SK-MEL-5 (cell line): ENCODE measurements around the gene TFF1. TPM values are rescaled to one million over a fixed set of nuclear protein-coding genes. Genes with fewer than 3 reads are reported as not detected.

Experiments used
- DNase-seq: peaks from one replicate; pipeline ENCODE4 v3.0.0-alpha.2; 2016; ENCODE audit warnings: low read depth, low spot score
- in situ Hi-C: cut with HindIII; loops from 2 replicates; pipeline ENCODE4 v1.10.0; 2016; ENCODE audit warnings: low sequenced_read_pairs, high pct_unique_total_duplicates, low pct_unique_long_range_greater_than_20kb
- total RNA-seq: library from RNA; depleted of rRNA; stranded (reverse); fragments of >200 nt; shearing (Covaris generic); gene quantifications from 2 replicates; pipeline ENCODE4 v1.2.3, GENCODE V29; 2014

Gene TFF1
- total RNA-seq, 1 experiment from 2014 or later, result not detected

- in situ Hi-C loops, result no loop called here
- no peak for DNase-seq
Observed at GRCh38 chr21:42353623-42354022, 12.7 kb downstream of the TFF1 start.

GRCh38 chr21:42352441-42353095, 13.8 kb downstream of the TFF1 start:
- in situ Hi-C loops, result no loop called here
- no peak for DNase-seq

- in situ Hi-C loops, result no loop called here
- no peak for DNase-seq
Observed at GRCh38 chr21:42351626-42352440, 14.5 kb downstream of the TFF1 start.

GRCh38 chr21:42350927-42351426, 15.4 kb downstream of the TFF1 start, which contains the start of gene TFF2:
TSS of gene TFF2 (minus strand) at chr21:42350994. CDS start at chr21:42350957, 37 bp downstream.
- in situ Hi-C loops, result no loop called here
- DNase-seq, result no peak

- in situ Hi-C loops, result no loop called here
- no peak for DNase-seq
Observed at GRCh38 chr21:42350318-42350910, 15.9 kb downstream of the TFF1 start.

GRCh38 chr21:42349420-42350317, 16.7 kb downstream of the TFF1 start:
- in situ Hi-C loops, result no loop called here
- no peak for DNase-seq

GRCh38 chr21:42348762-42349161, 17.6 kb downstream of the TFF1 start:
- in situ Hi-C loops, result no loop called here
- DNase-seq, result no peak

- in situ Hi-C loops, result no loop called here
- no peak for DNase-seq
Observed at GRCh38 chr21:42347601-42348327, 18.6 kb downstream of the TFF1 start.

- no peak for DNase-seq
- in situ Hi-C loops, result no loop called here
Observed at GRCh38 chr21:42346866-42347600, 19.3 kb downstream of the TFF1 start.

- in situ Hi-C loops, result no loop called here
Observed at GRCh38 chr21:42346441-42346840, 19.9 kb downstream of the TFF1 start.

GRCh38 chr21:42344631-42345030, 21.7 kb downstream of the TFF1 start:
- in situ Hi-C loops, result no loop called here
- DNase-seq, result peak; percentile 37

More at GRCh38 chr21:42346441-42346840, 19.9 kb downstream of the TFF1 start:
- DNase-seq, result no peak

- in situ Hi-C loops, result no loop called here
- DNase-seq, result no peak
Observed at GRCh38 chr21:42343963-42344510, 22.3 kb downstream of the TFF1 start.

- in situ Hi-C loops, result no loop called here
- no peak for DNase-seq
Observed at GRCh38 chr21:42343556-42343955, 22.8 kb downstream of the TFF1 start.

- in situ Hi-C loops, result no loop called here
Observed at GRCh38 chr21:42343101-42343500, 23.2 kb downstream of the TFF1 start.

GRCh38 chr21:42341776-42342542, 24.4 kb downstream of the TFF1 start:
- in situ Hi-C loops, result no loop called here

More at GRCh38 chr21:42343101-42343500, 23.2 kb downstream of the TFF1 start:
- DNase-seq, result no peak

More at GRCh38 chr21:42341776-42342542, 24.4 kb downstream of the TFF1 start:
- DNase-seq, result no peak
